ENCODE measurements around the gene B3GNT7.

The B3GNT7 gene

DNA sequence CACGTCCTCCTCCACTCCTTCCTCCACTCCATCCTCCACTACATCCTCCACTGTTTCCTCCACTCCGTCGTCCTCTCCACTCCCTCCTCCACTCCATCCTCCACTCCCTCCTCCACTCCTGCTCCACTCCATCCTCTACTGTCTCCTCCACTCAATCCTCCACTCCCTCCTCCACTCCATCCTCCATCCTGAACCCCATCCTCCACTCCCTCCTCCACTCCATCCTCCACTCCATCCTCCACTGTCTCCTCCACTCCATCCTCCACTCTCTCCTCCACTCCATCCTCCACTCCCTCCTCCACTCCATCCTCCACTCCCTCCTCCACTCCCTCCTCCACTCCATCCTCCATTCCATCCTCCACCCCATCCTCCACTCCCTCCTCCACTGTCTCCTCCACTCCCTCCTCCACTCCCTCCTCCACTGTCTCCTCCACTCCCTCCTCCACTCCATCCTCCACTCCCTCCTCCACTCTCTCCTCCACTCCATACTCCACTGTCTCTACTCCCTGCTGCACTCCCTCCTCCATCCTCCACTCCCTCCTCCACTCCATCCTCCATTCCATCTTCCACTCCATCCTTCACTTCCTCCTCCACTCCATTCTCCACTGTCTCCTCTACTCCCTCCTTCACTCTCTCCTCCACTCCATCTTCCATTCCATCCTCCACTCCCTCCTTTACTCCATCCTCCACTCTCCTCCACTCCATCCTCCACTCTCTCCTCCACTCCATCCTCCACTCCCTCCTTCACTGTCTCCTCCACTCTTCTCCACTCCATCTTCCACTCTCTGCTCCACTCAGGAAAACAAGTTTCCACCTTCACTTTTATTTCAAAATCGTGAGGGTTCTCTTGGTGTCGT lies 14.3 kb upstream of the B3GNT7 start:
- Histone ChIP-seq H4K8ac (ENCODE audit: low read length) (no peak overlapping the region), H3K4me3 (ENCODE audit: insufficient read depth in 1 of 2, low read depth in 1 of 2, low read length in 2 of 2) (no peak overlapping the region), H3K9me3 (ENCODE audit: control insufficient read depth, low read length) (peaks cover 8% of the 10 kb centered on the region), H2BK120ac (ENCODE audit: low read depth, low read length) (no peak overlapping the region), H3K79me1 (replicated peaks; ENCODE audit: low read length, poor library complexity, severe bottlenecking) (no peaks in the 10 kb centered on the region), H3K4me1 (ENCODE audit: control insufficient read depth, insufficient read depth, low read depth, low read length) (peaks cover 13% of the 10 kb centered on the region), H2BK5ac (ENCODE audit: low read depth, low read length, poor library complexity, severe bottlenecking) (no peak overlapping the region), H3K23ac (ENCODE audit: low read length in 2 of 2) (no peak overlapping the region), H3K4me2 (ENCODE audit: low read length, poor library complexity, severe bottlenecking) (no peak overlapping the region), H3K9ac (ENCODE audit: low read length) (no peak overlapping the region), H2AK5ac (ENCODE audit: low read length, severe bottlenecking) (no peak overlapping the region), H2BK12ac (ENCODE audit: low read length in 2 of 2) (no peak overlapping the region), H3K14ac (ENCODE audit: low read length in 2 of 2) (no peak overlapping the region), H3K27ac (ENCODE audit: low read length, poor library complexity, severe bottlenecking) (no peak overlapping the region), H3K4ac (ENCODE audit: low read depth in 1 of 2, low read length in 2 of 2) (no peak overlapping the region), H2BK15ac (ENCODE audit: low read depth, poor library complexity, severe bottlenecking) (no peak overlapping the region), H4K91ac (ENCODE audit: low read length) (no peak overlapping the region), H3K27me3 (ENCODE audit: control insufficient read depth in 1 of 2, insufficient read depth in 1 of 2, low read length in 2 of 2) (no peaks in the 10 kb centered on the region), H2AFZ (ENCODE audit: low read depth, low read length) (no peak overlapping the region), H3K18ac (ENCODE audit: low read depth in 1 of 2, low read length in 2 of 2) (no peak overlapping the region), H3K36me3 (ENCODE audit: control insufficient read depth in 1 of 2, insufficient read depth in 2 of 2, low read depth in 1 of 2, low read length in 2 of 2) (no peaks in the 10 kb centered on the region)
- WGBS = 96% methylated on average over 5 of the region's 5 CpGs
- no peak for DNase-seq

DNA sequence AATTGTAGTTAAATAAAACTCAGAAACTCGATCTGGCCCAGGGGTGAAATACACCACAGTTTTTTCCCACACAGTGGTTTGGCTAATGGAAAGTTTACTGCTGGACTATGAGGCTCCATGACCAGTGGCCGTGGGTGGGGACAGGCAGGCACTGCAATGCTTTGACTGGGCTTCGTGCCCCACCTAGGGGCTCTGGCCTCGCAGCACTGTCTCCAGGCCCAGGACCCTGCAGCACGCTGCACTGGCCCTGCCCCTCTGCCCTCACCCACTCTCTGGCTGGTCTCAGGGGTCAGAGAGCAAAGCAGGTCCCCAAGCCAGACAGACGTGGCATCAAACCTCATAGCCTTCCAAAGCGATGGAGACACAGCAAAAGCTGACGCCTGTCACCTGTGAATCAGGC lies 13.4 kb upstream of the B3GNT7 start:
- 91% methylated on average over 8 of the region's 8 CpGs for WGBS
- H3K23ac ChIP-seq (ENCODE audit: low read length in 2 of 2) = no peak overlapping the region
- H3K27me3 ChIP-seq (ENCODE audit: control insufficient read depth in 1 of 2, insufficient read depth in 1 of 2, low read length in 2 of 2) = no peaks in the 10 kb centered on the region

DNA sequence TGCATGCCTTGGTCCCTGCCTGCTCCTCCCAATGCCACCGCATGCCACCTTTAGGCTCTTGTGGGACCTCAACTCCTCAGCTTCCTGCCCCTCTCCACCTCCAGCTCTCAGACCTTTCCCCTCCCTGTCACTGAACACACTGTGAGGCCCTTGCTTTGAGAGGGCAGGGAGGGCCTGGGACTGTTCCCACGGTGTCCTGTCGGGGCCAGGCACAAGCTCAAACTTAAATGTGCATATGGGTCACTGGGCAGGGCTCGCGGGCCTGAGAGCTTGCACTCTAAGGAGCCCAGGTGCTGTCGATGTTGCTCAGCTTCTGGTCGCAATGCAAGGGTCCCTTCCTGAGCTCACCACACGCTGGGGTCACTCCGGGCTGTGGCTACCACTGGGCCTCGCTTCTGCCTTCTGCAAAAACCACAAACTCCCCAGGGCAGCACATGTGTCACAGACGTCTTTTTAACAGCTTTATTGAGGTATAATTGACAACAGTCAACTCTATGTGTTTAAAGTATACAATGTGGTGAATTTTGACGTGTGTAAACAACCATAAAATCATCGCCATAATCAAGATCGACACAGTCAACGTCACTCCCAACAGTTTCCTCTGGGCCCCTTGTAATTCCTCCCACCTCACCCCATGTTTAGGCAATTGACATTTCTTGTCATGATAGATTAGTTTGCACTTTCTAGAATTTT lies 11.9 kb upstream of the B3GNT7 start:
- no peak overlapping the region for H2BK120ac ChIP-seq (ENCODE audit: low read depth, low read length)
- H2BK12ac ChIP-seq (ENCODE audit: low read length in 2 of 2) = no peak overlapping the region
- H3K14ac ChIP-seq (ENCODE audit: low read length in 2 of 2) = no peak overlapping the region
- H3K4me2 ChIP-seq (ENCODE audit: low read length, poor library complexity, severe bottlenecking) = no peak overlapping the region
- no peak overlapping the region for H2AK5ac ChIP-seq (ENCODE audit: low read length, severe bottlenecking)
- H3K4me3 ChIP-seq (ENCODE audit: insufficient read depth in 1 of 2, low read depth in 1 of 2, low read length in 2 of 2) = no peak overlapping the region
- H2BK5ac ChIP-seq (ENCODE audit: low read depth, low read length, poor library complexity, severe bottlenecking) = no peak overlapping the region
- no peak overlapping the region for H4K91ac ChIP-seq (ENCODE audit: low read length)
- no peak overlapping the region for H3K4ac ChIP-seq (ENCODE audit: low read depth in 1 of 2, low read length in 2 of 2)
- peaks cover 25% of the 10 kb centered on the region for H3K4me1 ChIP-seq (ENCODE audit: control insufficient read depth, insufficient read depth, low read depth, low read length)
- no peaks in the 10 kb centered on the region for H3K79me1 ChIP-seq (replicated peaks; ENCODE audit: low read length, poor library complexity, severe bottlenecking)
- no peaks in the 10 kb centered on the region for H3K36me3 ChIP-seq (ENCODE audit: control insufficient read depth in 1 of 2, insufficient read depth in 2 of 2, low read depth in 1 of 2, low read length in 2 of 2)
- no peak overlapping the region for H3K18ac ChIP-seq (ENCODE audit: low read depth in 1 of 2, low read length in 2 of 2)
- 71% methylated on average over 9 of the region's 15 CpGs for WGBS
- no peaks in the 10 kb centered on the region for H3K27me3 ChIP-seq (ENCODE audit: control insufficient read depth in 1 of 2, insufficient read depth in 1 of 2, low read length in 2 of 2)
- no peak overlapping the region for H2AFZ ChIP-seq (ENCODE audit: low read depth, low read length)
- no peak overlapping the region for H3K9ac ChIP-seq (ENCODE audit: low read length)
- H3K9me3 ChIP-seq (ENCODE audit: control insufficient read depth, low read length) = peaks cover 8% of the 10 kb centered on the region
- H3K23ac ChIP-seq (ENCODE audit: low read length in 2 of 2) = no peak overlapping the region
- no peak overlapping the region for H3K27ac ChIP-seq (ENCODE audit: low read length, poor library complexity, severe bottlenecking)
- no peak for DNase-seq
- H4K8ac ChIP-seq (ENCODE audit: low read length) = no peak overlapping the region
- no peak overlapping the region for H2BK15ac ChIP-seq (ENCODE audit: low read depth, poor library complexity, severe bottlenecking)

More for the DNA sequence above, 13.4 kb upstream of the B3GNT7 start:
- H4K8ac ChIP-seq (ENCODE audit: low read length) = no peak overlapping the region
- H2AFZ ChIP-seq (ENCODE audit: low read depth, low read length) = no peak overlapping the region
- no peak overlapping the region for H3K27ac ChIP-seq (ENCODE audit: low read length, poor library complexity, severe bottlenecking)
- no peaks in the 10 kb centered on the region for H3K36me3 ChIP-seq (ENCODE audit: control insufficient read depth in 1 of 2, insufficient read depth in 2 of 2, low read depth in 1 of 2, low read length in 2 of 2)
- no peak overlapping the region for H3K4me2 ChIP-seq (ENCODE audit: low read length, poor library complexity, severe bottlenecking)
- no peak overlapping the region for H4K91ac ChIP-seq (ENCODE audit: low read length)
- H3K9me3 ChIP-seq (ENCODE audit: control insufficient read depth, low read length) = peaks cover 8% of the 10 kb centered on the region
- no peak overlapping the region for H2BK5ac ChIP-seq (ENCODE audit: low read depth, low read length, poor library complexity, severe bottlenecking)
- no peak overlapping the region for H3K9ac ChIP-seq (ENCODE audit: low read length)
- H3K4me3 ChIP-seq (ENCODE audit: insufficient read depth in 1 of 2, low read depth in 1 of 2, low read length in 2 of 2) = no peak overlapping the region
- H3K14ac ChIP-seq (ENCODE audit: low read length in 2 of 2) = no peak overlapping the region
- no peak overlapping the region for H3K4ac ChIP-seq (ENCODE audit: low read depth in 1 of 2, low read length in 2 of 2)
- no peak for DNase-seq
- no peak overlapping the region for H2BK12ac ChIP-seq (ENCODE audit: low read length in 2 of 2)
- no peak overlapping the region for H2BK15ac ChIP-seq (ENCODE audit: low read depth, poor library complexity, severe bottlenecking)
- no peak overlapping the region for H3K18ac ChIP-seq (ENCODE audit: low read depth in 1 of 2, low read length in 2 of 2)
- peaks cover 17% of the 10 kb centered on the region for H3K4me1 ChIP-seq (ENCODE audit: control insufficient read depth, insufficient read depth, low read depth, low read length)
- no peak overlapping the region for H2BK120ac ChIP-seq (ENCODE audit: low read depth, low read length)
- no peak overlapping the region for H2AK5ac ChIP-seq (ENCODE audit: low read length, severe bottlenecking)
- H3K79me1 ChIP-seq (replicated peaks; ENCODE audit: low read length, poor library complexity, severe bottlenecking) = no peaks in the 10 kb centered on the region

- DNase-seq = no peak
- Histone ChIP-seq H3K18ac (ENCODE audit: low read depth in 1 of 2, low read length in 2 of 2) (no peak overlapping the region), H4K91ac (ENCODE audit: low read length) (no peak overlapping the region), H2BK120ac (ENCODE audit: low read depth, low read length) (no peak overlapping the region), H3K27ac (ENCODE audit: low read length, poor library complexity, severe bottlenecking) (no peak overlapping the region), H3K27me3 (ENCODE audit: control insufficient read depth in 1 of 2, insufficient read depth in 1 of 2, low read length in 2 of 2) (no peaks in the 10 kb centered on the region), H3K9ac (ENCODE audit: low read length) (no peak overlapping the region), H2BK12ac (ENCODE audit: low read length in 2 of 2) (no peak overlapping the region), H3K36me3 (ENCODE audit: control insufficient read depth in 1 of 2, insufficient read depth in 2 of 2, low read depth in 1 of 2, low read length in 2 of 2) (no peaks in the 10 kb centered on the region), H2AK5ac (ENCODE audit: low read length, severe bottlenecking) (no peak overlapping the region), H2BK5ac (ENCODE audit: low read depth, low read length, poor library complexity, severe bottlenecking) (no peak overlapping the region), H3K14ac (ENCODE audit: low read length in 2 of 2) (no peak overlapping the region), H3K4ac (ENCODE audit: low read depth in 1 of 2, low read length in 2 of 2) (no peak overlapping the region), H3K9me3 (ENCODE audit: control insufficient read depth, low read length) (peaks cover 8% of the 10 kb centered on the region), H3K79me1 (replicated peaks; ENCODE audit: low read length, poor library complexity, severe bottlenecking) (no peaks in the 10 kb centered on the region), H3K23ac (ENCODE audit: low read length in 2 of 2) (no peak overlapping the region), H3K4me2 (ENCODE audit: low read length, poor library complexity, severe bottlenecking) (no peak overlapping the region), H2BK15ac (ENCODE audit: low read depth, poor library complexity, severe bottlenecking) (no peak overlapping the region), H3K4me1 (ENCODE audit: control insufficient read depth, insufficient read depth, low read depth, low read length) (peaks cover 29% of the 10 kb centered on the region), H3K4me3 (ENCODE audit: insufficient read depth in 1 of 2, low read depth in 1 of 2, low read length in 2 of 2) (no peak overlapping the region), H4K8ac (ENCODE audit: low read length) (no peak overlapping the region), H2AFZ (ENCODE audit: low read depth, low read length) (no peak overlapping the region)
- 100% methylated on average over 1 of the region's 2 CpGs for WGBS
These were observed 11.4 kb upstream of the B3GNT7 start for GRCh38 chr2:231384109-231384435.

Measured in mesenchymal stem cell (in vitro differentiated cells and primary cell).